Measurements from ENCODE around the gene ABCD3.

Gene ABCD3

DNA sequence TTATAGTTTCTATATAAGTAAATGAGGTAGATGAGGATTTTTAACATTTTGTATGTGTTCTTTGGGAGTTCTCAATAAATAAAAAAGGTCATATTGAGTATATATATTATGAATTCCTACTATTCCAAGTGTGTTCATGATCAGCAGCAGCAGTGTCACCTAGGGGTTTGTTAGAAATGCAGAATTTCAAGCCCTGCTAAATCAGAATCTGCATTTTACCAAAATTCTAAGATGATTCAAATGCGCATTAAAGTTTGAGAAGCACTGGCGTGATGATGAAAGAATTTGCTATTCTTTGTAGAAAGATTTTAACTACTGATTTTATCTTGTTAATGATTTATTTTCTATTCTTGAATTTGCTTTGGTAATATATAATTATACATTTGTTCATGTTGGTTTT lies 94.6 kb downstream of the ABCD3 start:
- TF ChIP-seq CTCF (IDR thresholded peaks at IDR 0.05) = no peak

DNA sequence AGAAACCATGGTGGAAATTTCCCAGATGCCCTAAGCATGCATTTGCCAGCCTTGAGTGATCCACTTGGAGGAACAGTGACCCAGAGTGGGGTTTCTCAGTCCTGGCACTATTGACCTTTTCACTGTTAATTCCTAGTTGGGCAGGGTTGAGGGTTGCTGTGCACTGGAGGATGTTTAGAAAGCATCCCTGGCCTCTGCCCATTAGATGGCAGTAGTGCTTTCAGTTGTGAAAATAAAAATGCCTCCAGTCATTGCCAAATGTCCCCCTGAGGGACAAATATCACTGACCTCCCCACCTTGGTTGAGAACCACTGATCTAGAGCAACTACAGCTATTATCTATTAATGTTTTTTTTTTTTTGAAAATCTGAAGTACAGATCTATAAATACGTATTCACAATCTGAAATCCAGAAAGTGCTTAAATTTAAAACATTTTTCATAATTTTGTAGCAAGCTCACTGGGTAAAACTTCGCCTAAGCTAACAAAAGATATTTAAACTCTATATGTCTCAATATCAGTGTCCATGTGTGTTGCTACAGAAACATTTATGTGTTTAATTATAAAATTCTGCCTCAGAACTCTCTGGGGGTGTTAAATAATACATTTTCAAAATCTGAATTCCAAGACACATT lies 96.0 kb downstream of the ABCD3 start:
- peak; percentile 72 for TF ChIP-seq CTCF (IDR thresholded peaks at IDR 0.05)

DNA sequence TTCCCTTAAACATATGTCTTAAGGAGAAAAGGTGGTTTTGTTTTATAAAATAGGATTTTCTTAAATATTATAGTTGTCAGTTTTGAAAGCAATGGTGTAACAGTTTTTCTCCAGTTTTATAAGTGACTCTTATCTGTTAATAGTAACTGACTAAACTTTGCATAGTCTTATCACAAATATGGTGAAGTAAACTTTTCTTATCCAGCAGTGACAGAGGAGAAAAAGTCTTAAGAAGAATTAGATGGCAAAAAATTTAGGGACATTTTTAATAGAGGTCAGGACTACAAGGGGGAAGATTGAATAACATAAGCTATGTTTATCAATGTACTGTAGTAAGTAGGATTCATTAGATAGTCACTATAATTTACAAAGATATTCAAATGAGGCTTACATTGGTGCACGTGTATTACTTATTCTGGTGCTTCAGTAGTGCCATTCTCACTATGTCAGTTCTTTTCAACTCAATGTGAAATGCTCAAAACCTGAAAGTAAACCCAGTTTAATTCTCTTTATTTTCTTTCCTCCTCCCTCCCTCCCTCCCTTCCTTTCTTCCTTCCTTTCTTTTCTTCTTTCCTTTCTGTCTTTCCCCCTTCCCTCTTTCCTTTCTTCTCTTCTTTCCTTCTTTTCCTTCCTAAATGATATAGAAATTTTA lies 97.2 kb downstream of the ABCD3 start:
- no peak for TF ChIP-seq CTCF (IDR thresholded peaks at IDR 0.05)

GRCh38 chr1:94519351-94519750 lies 101.2 kb downstream of the ABCD3 start:
- no peak for TF ChIP-seq CTCF (IDR thresholded peaks at IDR 0.05)

DNA sequence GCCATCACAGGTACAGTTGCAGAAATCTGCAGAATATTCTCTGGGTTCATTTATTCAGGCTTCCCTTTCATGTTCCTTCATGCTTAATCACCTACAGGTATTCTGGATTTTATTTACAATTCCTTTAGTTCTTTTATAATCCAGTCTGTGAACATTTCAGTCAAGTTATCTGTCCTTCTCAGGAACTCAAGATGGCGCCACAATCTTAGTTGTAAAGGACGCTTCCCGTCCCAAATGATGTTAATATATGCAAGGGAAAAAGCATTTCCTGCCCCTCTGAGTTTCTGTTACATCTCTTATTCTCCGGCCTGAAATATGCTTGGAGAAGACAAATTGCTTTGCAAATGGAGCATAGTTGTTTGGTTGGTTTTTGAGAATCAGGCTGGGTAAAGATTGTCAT lies 104.1 kb downstream of the ABCD3 start:
- peak; percentile 53 for TF ChIP-seq CTCF (IDR thresholded peaks at IDR 0.05)

DNA sequence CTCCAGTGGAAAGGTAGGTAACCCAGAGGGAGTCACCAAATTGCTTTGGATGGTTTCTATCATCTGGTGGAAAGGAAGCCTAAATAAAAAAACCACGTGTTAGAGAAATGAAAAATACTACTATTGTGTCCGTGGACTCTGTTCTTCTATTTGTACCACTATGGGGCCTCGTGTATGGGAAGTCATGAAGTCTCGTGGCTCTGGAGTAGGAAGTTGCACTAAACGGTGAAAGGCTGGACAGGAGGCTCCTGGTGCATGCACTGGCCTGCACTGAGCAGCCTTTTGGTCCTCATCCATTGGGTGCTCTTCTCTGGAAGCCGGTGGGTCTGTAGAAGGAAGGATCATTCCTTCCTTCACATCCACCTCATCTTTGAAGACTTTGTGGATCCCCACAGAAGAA lies 106.3 kb downstream of the ABCD3 start:
- no peak for TF ChIP-seq CTCF (IDR thresholded peaks at IDR 0.05)

- no peak for TF ChIP-seq CTCF (IDR thresholded peaks at IDR 0.05)
Observed at GRCh38 chr1:94526152-94526980, 108.2 kb downstream of the ABCD3 start.

All from LNCAP (cell line).